GM10266 (cell line): ENCODE data around the gene DNAH9.

ENCODE experiments used
- DNase-seq: peaks from one replicate; pipeline ENCODE4 v3.0.0; 2012; ENCODE audit errors: extremely low spot score
- TF ChIP-seq, protein P1 (sequence below): IDR thresholded peaks from 2 replicates; pipeline ENCODE4 v1.5.1; 2012; ENCODE audit warnings: mild to moderate bottlenecking, low read depth; ENCODE audit not compliant: control insufficient read depth, insufficient read depth; ENCODE audit errors: missing control alignments

DNAH9 gene

GRCh38 chr17:11779892-11780291 lies 181.6 kb downstream of the DNAH9 start:
- TF ChIP-seq, protein P1, sequence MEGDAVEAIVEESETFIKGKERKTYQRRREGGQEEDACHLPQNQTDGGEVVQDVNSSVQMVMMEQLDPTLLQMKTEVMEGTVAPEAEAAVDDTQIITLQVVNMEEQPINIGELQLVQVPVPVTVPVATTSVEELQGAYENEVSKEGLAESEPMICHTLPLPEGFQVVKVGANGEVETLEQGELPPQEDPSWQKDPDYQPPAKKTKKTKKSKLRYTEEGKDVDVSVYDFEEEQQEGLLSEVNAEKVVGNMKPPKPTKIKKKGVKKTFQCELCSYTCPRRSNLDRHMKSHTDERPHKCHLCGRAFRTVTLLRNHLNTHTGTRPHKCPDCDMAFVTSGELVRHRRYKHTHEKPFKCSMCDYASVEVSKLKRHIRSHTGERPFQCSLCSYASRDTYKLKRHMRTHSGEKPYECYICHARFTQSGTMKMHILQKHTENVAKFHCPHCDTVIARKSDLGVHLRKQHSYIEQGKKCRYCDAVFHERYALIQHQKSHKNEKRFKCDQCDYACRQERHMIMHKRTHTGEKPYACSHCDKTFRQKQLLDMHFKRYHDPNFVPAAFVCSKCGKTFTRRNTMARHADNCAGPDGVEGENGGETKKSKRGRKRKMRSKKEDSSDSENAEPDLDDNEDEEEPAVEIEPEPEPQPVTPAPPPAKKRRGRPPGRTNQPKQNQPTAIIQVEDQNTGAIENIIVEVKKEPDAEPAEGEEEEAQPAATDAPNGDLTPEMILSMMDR = no peak
- no peak for DNase-seq

- no peak for DNase-seq
- TF ChIP-seq, protein P1 = no peak
These were observed 182.4 kb downstream of the DNAH9 start for GRCh38 chr17:11780621-11781020.

- no peak for DNase-seq
- TF ChIP-seq, protein P1 = no peak
These were observed 188.6 kb downstream of the DNAH9 start for GRCh38 chr17:11786711-11787438.

- DNase-seq = no peak
- TF ChIP-seq, protein P1 = no peak
These were observed 197.6 kb downstream of the DNAH9 start for GRCh38 chr17:11795906-11796305.

GRCh38 chr17:11797803-11798202 lies 199.5 kb downstream of the DNAH9 start:
- TF ChIP-seq, protein P1 = no peak
- DNase-seq = no peak

DNA sequence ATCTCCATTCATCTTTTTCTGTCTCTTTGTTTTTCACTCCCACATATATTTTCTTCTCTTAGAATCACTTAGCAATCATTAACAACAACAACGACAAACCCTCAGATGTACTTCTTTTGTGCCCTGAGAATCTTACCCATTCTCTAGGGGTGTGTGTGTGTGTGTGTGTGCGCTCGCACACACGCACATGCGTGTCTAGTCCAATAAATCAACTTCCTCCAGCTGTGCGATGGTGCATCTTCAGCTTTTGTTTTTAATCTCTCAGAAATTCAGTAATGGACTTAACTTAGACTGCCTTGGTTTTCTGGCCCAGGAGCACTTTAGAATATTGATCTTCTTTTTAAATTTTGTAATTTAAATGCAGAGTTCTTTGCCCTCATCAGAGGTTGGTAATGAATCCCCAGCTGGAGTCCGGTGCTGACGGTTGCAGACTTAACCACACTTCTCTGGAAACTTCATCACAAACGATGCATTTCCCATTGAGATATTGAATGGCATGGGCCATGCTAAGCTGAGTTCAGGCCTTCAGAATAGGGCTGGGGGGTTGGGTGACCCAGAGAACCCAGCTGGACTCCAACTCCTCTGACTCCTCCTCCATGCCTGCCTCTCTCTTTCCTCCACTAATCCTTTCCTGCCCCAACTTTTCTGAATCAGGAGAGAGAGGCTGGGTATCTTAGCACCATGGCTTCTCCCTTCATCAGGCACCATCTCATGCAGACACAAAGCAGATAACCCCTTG lies 205.1 kb downstream of the DNAH9 start:
- DNase-seq = no peak
- TF ChIP-seq, protein P1 = no peak

- TF ChIP-seq, protein P1 = no peak
- DNase-seq = no peak
These were observed 206.9 kb downstream of the DNAH9 start for GRCh38 chr17:11805138-11805537.
